Panc1 (cell line): ENCODE data around the gene NUFIP1. TPM values are rescaled to one million over a fixed set of nuclear protein-coding genes. Genes with fewer than 3 reads are reported as not detected.

Source experiments
- ATAC-seq: fragments of 200-7000 bp; cut with Tn5 transposase; 2 replicates; pipeline ENCODE4 v1.9.1; 2020; ENCODE audit warnings: mild to moderate bottlenecking, moderate library complexity
- BruUV-seq: library from RNA; stranded (reverse); fragments of 400-500 nt; replicated peaks from 2 replicates; lab custom pipeline; 2021; lab: Mats Ljungman, UMichigan
- CTCF ChIA-PET: fragments of 300-600 bp; sonication (Branson Sonifier 250); formaldehyde crosslinking; loops from one replicate; lab custom pipeline; 2022; ENCODE audit warnings: antibody characterized with exemption; lab: Charles Lee
- POLR2A ChIA-PET: fragments of 300-600 bp; sonication (Branson Sonifier 250); formaldehyde crosslinking; loops from one replicate; lab custom pipeline; 2022; ENCODE audit warnings: antibody characterized with exemption; lab: Charles Lee
- DNase-seq: peaks from one replicate; pipeline ENCODE4 v3.0.0-alpha.2; 2010; ENCODE audit warnings: low read depth, low spot score
- H3K27ac ChIP-seq: 2 replicates; pipeline ENCODE4 v1.5.1; 2011; ENCODE audit warnings: mild to moderate bottlenecking, low read length, inconsistent platforms
- H3K27me3 ChIP-seq: fragments of 200-500 bp; sonication (Bioruptor generic); 2 replicates; pipeline ENCODE4 v1.6.0; 2014; ENCODE audit warnings: low read length, inconsistent platforms; ENCODE audit not compliant: control insufficient read depth, insufficient read depth
- H3K36me3 ChIP-seq: fragments of 200-500 bp; sonication (Bioruptor generic); 2 replicates; pipeline ENCODE4 v1.5.1; 2014; ENCODE audit warnings: inconsistent platforms, mild to moderate bottlenecking, low read length, moderate library complexity; ENCODE audit not compliant: control insufficient read depth, insufficient read depth
- H3K4me1 ChIP-seq: 2 replicates; pipeline ENCODE4 v1.5.1; 2011; ENCODE audit warnings: inconsistent platforms, mild to moderate bottlenecking, low read length, moderate library complexity; ENCODE audit not compliant: control insufficient read depth, insufficient read depth
- H3K4me3 ChIP-seq, 2 experiments: 2 replicates each; pipeline ENCODE4 v1.5.1; 2011 to 2012; ENCODE audit warnings: low read depth in 2 of 2, low read length in 2 of 2, mild to moderate bottlenecking in 2 of 2, inconsistent platforms in 1 of 2, moderate library complexity in 1 of 2
- H3K9me3 ChIP-seq: fragments of 200-500 bp; sonication (Bioruptor generic); 2 replicates; pipeline ENCODE4 v1.5.1; 2014; ENCODE audit warnings: low read depth, mild to moderate bottlenecking, inconsistent platforms, low read length, moderate library complexity; ENCODE audit not compliant: control insufficient read depth, insufficient read depth
- POLR2AphosphoS5 ChIP-seq: IDR thresholded peaks from 2 replicates; pipeline ENCODE4 v1.6.1; 2012; ENCODE audit warnings: mild to moderate bottlenecking, low read depth, low read length, moderate library complexity
- SIN3A ChIP-seq: IDR thresholded peaks from 2 replicates; pipeline ENCODE4 v1.6.1; 2012; ENCODE audit warnings: low read depth, mild to moderate bottlenecking, low read length, moderate library complexity, borderline replicate concordance; ENCODE audit not compliant: insufficient read depth
- TCF7L2 ChIP-seq: IDR thresholded peaks from 2 replicates; pipeline ENCODE4 v1.6.1; 2011; ENCODE audit warnings: mild to moderate bottlenecking, low read depth, low read length, inconsistent platforms
- in situ Hi-C: cut with HindIII; loops from 2 replicates; pipeline ENCODE4 v1.10.0; 2016; ENCODE audit warnings: low sequenced_read_pairs, low pct_unique_long_range_greater_than_20kb
- intact Hi-C: fragments of 100-400 bp; cut with micrococcal nuclease; formaldehyde crosslinking; loops from one replicate; pipeline ENCODE4 v1.10.0; 2022; ENCODE audit not compliant: unreplicated experiment
- total RNA-seq: library from RNA; stranded (reverse); gene quantifications from one replicate; pipeline ENCODE4 v1.2.1, GENCODE V29; 2021; ENCODE audit not compliant: unreplicated experiment
- TF ChIP-seq, protein P1 (sequence below): fragments of 450-650 bp; IDR thresholded peaks from 2 replicates; pipeline ENCODE4 v1.5.1; 2017; ENCODE audit warnings: mild to moderate bottlenecking
- TF ChIP-seq, protein P2 (sequence below), 2 experiments: IDR thresholded peaks; 2 replicates each; pipeline ENCODE4 v1.6.1; 2011 to 2012; ENCODE audit warnings: low read depth in 2 of 2, control low read depth in 1 of 2, low read length in 1 of 2, mild to moderate bottlenecking in 1 of 2, moderate library complexity in 1 of 2; ENCODE audit not compliant: insufficient read depth in 1 of 2

Gene NUFIP1
- total RNA-seq, 1 experiment from 2014 or later = 6.6 TPM

DNA sequence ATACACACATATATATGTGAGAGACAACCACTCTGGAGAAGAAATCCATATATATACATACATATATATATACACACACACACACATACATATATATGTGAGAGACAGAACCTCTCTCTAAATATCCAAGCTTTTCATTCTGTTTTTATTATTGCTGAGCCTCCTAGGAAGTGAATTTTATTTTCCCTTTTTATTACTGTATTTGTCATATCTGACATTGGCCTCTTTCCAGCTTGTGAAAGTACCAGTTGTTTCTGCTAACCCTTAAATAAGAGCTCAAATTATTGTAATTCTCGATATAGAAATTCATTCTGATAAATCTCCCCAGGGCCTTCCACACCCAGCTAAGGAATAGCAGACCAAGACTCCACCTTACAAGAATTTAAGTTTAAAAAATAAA is 81.0 kb downstream of the NUFIP1 start:
- no peak overlapping the region for H3K27ac ChIP-seq
- ATAC-seq (no peak), DNase-seq (no peak)
- BruUV-seq = no TSS peak
- H3K36me3 ChIP-seq = no peaks in the 10 kb centered on the region
- POLR2A ChIA-PET = no interaction called here
- intact Hi-C loops = no loop called here
- H3K4me3 ChIP-seq = no peak overlapping the region
- H3K27me3 ChIP-seq = no peaks in the 10 kb centered on the region
- TF ChIP-seq TCF7L2 = no peak
- H3K4me1 ChIP-seq = no peaks in the 10 kb centered on the region
- no peaks in the 10 kb centered on the region for H3K9me3 ChIP-seq
- CTCF ChIA-PET = no interaction called here
- in situ Hi-C loops = no loop called here

DNA sequence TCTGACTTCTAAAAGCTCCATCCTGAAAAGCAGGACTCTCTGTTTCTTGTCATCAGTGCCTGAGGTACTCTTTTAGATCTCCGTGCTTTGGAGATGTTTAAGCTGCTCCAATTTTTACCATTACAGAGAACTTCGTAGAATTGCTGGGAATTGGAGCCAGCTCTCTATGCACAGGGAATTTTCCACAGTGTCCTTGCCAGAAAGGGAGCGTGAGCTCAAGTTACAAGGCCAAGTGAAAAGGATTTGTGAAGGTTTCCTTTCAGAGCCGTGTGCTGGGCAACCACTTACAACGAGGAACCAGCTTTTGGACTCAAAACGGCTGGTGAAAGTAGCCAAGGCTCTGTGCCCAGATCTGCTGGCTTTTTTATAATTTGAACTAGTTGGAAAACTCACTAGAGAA is 82.6 kb downstream of the NUFIP1 start:
- no peak for TF ChIP-seq POLR2AphosphoS5
- TF ChIP-seq, protein P1, sequence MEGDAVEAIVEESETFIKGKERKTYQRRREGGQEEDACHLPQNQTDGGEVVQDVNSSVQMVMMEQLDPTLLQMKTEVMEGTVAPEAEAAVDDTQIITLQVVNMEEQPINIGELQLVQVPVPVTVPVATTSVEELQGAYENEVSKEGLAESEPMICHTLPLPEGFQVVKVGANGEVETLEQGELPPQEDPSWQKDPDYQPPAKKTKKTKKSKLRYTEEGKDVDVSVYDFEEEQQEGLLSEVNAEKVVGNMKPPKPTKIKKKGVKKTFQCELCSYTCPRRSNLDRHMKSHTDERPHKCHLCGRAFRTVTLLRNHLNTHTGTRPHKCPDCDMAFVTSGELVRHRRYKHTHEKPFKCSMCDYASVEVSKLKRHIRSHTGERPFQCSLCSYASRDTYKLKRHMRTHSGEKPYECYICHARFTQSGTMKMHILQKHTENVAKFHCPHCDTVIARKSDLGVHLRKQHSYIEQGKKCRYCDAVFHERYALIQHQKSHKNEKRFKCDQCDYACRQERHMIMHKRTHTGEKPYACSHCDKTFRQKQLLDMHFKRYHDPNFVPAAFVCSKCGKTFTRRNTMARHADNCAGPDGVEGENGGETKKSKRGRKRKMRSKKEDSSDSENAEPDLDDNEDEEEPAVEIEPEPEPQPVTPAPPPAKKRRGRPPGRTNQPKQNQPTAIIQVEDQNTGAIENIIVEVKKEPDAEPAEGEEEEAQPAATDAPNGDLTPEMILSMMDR = no peak
- TF ChIP-seq, protein P2, sequence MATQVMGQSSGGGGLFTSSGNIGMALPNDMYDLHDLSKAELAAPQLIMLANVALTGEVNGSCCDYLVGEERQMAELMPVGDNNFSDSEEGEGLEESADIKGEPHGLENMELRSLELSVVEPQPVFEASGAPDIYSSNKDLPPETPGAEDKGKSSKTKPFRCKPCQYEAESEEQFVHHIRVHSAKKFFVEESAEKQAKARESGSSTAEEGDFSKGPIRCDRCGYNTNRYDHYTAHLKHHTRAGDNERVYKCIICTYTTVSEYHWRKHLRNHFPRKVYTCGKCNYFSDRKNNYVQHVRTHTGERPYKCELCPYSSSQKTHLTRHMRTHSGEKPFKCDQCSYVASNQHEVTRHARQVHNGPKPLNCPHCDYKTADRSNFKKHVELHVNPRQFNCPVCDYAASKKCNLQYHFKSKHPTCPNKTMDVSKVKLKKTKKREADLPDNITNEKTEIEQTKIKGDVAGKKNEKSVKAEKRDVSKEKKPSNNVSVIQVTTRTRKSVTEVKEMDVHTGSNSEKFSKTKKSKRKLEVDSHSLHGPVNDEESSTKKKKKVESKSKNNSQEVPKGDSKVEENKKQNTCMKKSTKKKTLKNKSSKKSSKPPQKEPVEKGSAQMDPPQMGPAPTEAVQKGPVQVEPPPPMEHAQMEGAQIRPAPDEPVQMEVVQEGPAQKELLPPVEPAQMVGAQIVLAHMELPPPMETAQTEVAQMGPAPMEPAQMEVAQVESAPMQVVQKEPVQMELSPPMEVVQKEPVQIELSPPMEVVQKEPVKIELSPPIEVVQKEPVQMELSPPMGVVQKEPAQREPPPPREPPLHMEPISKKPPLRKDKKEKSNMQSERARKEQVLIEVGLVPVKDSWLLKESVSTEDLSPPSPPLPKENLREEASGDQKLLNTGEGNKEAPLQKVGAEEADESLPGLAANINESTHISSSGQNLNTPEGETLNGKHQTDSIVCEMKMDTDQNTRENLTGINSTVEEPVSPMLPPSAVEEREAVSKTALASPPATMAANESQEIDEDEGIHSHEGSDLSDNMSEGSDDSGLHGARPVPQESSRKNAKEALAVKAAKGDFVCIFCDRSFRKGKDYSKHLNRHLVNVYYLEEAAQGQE (IDR thresholded peaks at IDR 0.05; ENCODE audit: insufficient read depth in 1 of 2, low read depth in 2 of 2, low read length in 1 of 2) = no peak
- no peak for TF ChIP-seq TCF7L2
- no peak for TF ChIP-seq SIN3A
- in situ Hi-C loops = no loop called here
- H3K4me1 ChIP-seq = no peaks in the 10 kb centered on the region
- ChIA-PET CTCF (no interaction called here), POLR2A (no interaction called here)
- no peaks in the 10 kb centered on the region for H3K36me3 ChIP-seq
- no peak for DNase-seq
- BruUV-seq = no TSS peak
- intact Hi-C loops = no loop called here
- no peak overlapping the region for H3K27ac ChIP-seq
- H3K9me3 ChIP-seq = no peaks in the 10 kb centered on the region
- no peak for ATAC-seq
- H3K27me3 ChIP-seq = no peaks in the 10 kb centered on the region
- H3K4me3 ChIP-seq = no peak overlapping the region

DNA sequence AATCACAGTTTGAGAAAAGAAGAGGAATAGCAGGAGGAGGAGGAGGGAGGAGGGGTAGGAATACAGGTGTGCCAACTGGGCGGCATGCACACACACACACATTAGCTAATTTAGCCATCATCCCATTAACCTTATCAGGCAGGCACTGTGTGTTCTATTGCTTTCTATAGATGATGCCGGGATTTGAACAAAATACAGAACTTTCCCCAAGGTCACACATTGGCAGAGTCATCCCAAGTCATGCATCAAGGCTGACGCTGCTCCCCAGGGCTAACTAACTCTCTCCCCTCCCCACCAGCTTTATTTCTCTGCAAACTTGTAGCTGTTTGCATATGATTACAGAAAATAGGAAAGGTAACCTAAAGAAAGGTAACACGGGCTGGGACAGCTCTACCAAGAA is 83.0 kb downstream of the NUFIP1 start:
- CTCF ChIA-PET = no interaction called here
- Histone ChIP-seq H3K27me3 (no peaks in the 10 kb centered on the region), H3K4me3 (no peak overlapping the region), H3K9me3 (no peaks in the 10 kb centered on the region), H3K27ac (no peak overlapping the region), H3K36me3 (no peaks in the 10 kb centered on the region), H3K4me1 (no peaks in the 10 kb centered on the region)
- in situ Hi-C loops = no loop called here
- no TSS peak for BruUV-seq
- no peak for ATAC-seq
- TF ChIP-seq TCF7L2 (no peak), POLR2AphosphoS5 (no peak)
- TF ChIP-seq, protein P2 (IDR thresholded peaks at IDR 0.05; ENCODE audit: insufficient read depth in 1 of 2, low read depth in 2 of 2, low read length in 1 of 2) = no peak
- POLR2A ChIA-PET = no interaction called here
- intact Hi-C loops = no loop called here
- DNase-seq = no peak
